Measurements from ENCODE around the gene FHL3. TPM values are rescaled to one million over a fixed set of nuclear protein-coding genes. Genes with fewer than 3 reads are reported as not detected.
A peak's percentile ranks its signal among the peaks of the same experiment; 100 is the strongest.
"Not testable (repeated sequence)": the region's sequence is repeated elsewhere in the genome, so short reads cannot be mapped to it uniquely, and the experiment has no call there.

Gene FHL3
- total RNA-seq, 1 experiment from 2014 or later, result 26.0 TPM

DNA sequence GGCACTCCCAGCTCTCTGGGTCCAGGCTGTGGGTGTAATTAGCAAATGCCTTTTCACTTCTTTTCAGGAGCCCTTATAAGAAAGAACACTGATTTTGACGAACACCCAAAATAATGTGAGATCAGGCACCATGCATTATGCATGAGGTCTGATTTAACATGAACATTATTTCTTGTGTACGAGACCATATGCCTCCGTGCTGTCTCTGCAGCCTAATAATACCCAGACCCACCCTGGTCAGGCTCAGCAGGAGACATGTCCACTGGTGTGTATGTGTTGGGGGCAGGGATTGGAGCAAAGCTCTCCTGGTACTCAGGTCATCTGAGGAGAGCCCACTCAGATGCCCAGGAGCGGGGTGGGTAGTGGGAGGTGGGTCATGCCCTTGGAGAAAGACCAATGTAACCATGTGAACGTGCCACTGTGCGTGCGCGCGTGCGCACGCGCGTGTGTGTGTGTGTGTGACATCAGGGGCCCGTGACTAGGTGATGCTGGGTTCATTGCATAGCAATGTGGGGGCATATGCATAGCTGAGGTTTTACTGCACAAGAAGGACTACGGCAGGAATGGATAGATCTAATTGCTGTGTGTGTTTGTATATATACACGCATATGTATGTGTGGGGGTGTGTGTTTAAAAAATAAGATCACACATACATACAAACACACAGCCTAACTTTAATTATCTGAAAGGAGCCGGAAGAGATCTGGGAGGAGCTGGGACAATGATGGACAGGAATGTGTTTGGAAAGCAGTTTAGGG is 34.2 kb upstream of the FHL3 start:
- H3K27me3 ChIP-seq, result peaks cover 5% of the 10 kb centered on the region; the same call in 1 of the 2 replicates
- H3K4me3 ChIP-seq, result no peak overlapping the region
- no peaks in the 10 kb centered on the region for H3K36me3 ChIP-seq
- H3K9me3 ChIP-seq, result no peaks in the 10 kb centered on the region
- no peak for DNase-seq

DNA sequence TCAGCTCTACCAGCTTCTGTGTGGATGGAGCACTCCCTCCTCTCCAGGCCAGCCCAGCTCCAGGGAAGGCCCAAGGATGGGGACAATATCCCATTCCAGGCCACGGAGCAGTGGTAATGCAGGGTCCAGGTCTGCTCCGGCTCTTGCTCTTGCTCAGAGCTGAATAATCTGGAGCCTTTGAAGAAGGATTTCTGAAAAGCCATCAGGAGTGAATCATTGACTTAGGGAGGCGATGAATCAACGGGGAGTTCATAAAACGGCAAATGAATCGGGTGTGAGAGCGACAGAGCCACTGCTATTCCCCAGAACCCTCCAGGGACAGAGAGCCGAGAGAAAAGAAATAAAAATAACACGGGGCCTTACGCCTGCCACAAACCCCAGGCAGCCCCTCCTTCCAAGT is 33.5 kb upstream of the FHL3 start:
- Histone ChIP-seq H3K9me3 (no peaks in the 10 kb centered on the region), H3K36me3 (no peaks in the 10 kb centered on the region), H3K27me3 (peaks cover under 1% of the 10 kb centered on the region; the same call in 1 of the 2 replicates), H3K4me3 (no peak overlapping the region)
- peak; percentile 36 for DNase-seq

DNA sequence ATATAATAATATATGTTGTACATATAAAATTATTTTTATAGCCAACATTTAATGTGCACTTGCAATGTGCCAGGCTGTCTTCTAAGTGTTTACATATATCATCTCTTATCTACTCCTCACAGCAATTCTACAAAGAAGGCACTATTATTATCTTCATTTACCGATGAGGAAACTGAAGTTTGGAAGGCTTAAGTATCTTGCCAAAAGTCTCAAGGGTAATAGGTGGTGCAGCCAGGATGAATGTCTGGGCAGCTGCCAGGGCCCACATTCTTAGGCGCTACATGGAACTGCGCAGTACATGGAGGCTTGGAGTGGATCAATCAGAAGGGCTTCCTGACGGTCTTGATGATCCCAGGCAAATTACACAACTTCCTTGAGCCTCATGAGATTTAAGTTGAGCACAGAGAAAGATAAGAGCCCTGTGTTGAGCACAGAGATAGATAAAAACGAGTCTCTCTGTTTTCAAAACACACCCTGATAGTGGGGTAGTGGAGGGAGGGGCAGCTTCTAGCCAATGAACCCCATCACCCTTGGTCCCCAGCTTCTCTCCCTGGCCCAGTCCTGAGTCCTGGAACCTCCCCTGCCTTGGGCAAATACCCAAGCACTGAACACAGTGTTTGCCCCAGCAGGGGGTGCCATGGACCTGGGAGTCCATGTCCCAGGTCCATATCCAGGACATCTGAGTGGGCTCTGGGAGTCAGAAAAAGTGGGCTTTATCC is 32.1 kb upstream of the FHL3 start:
- Histone ChIP-seq H3K4me3 (no peak overlapping the region), H3K9me3 (no peaks in the 10 kb centered on the region), H3K36me3 (no peaks in the 10 kb centered on the region), H3K27me3 (no peaks in the 10 kb centered on the region)
- no peak for DNase-seq

DNA sequence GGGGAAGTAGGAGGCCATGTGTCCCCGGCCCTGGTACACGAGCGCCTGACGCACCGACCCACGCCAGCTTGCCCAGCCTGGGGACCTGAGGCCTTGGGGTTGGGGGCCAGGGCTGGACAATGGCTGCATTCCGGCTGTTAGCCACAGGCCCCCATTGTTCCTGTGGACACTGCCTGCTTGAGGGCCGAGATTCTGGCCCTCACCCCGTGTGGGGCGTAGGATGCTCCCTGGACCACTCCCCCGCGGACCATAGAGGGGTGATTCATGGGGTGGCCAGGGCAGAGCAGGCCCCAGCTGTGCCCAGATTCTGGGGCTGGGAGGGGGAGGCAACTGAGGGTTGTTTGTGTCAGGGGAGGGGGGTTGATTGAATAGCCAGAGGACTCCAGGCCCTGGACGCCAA is 29.6 kb upstream of the FHL3 start:
- Histone ChIP-seq H3K9me3 (no peaks in the 10 kb centered on the region), H3K36me3 (no peaks in the 10 kb centered on the region), H3K4me3 (no peak overlapping the region), H3K27me3 (no peaks in the 10 kb centered on the region)
- DNase-seq, result no peak

- not testable (repeated sequence) for DNase-seq, H3K9me3 ChIP-seq, H3K27me3 ChIP-seq, H3K4me3 ChIP-seq, H3K36me3 ChIP-seq
These were observed 27.7 kb upstream of the FHL3 start for GRCh38 chr1:38032992-38033391.

DNA sequence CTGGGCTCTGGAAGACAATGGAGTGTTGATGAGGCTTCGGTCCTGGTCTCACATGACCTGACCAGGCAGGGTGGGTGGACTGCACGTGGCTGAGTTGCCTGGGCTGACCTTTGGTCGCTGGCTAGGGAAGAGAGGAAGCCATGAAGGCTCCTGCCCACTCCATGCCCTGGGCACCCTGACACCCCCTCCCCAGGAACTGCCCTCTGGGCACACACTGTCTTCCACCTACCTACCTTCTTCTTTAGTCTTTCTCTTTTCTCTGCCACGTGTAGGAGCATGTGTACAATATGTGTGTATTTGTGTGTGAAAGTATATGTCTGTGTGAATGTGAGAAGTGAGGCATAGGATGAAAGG is 26.2 kb upstream of the FHL3 start:
- no peak overlapping the region for H3K4me3 ChIP-seq
- no peak for DNase-seq
- no peaks in the 10 kb centered on the region for H3K9me3 ChIP-seq
- no peaks in the 10 kb centered on the region for H3K27me3 ChIP-seq
- no peaks in the 10 kb centered on the region; the same call in 1 of the 2 replicates for H3K36me3 ChIP-seq

GRCh38 chr1:38030596-38031512 is 25.5 kb upstream of the FHL3 start:
- Histone ChIP-seq H3K36me3 (peaks cover 3% of the 10 kb centered on the region), H3K9me3 (no peaks in the 10 kb centered on the region), H3K27me3 (no peaks in the 10 kb centered on the region), H3K4me3 (no peak overlapping the region)
- no peak for DNase-seq

DNA sequence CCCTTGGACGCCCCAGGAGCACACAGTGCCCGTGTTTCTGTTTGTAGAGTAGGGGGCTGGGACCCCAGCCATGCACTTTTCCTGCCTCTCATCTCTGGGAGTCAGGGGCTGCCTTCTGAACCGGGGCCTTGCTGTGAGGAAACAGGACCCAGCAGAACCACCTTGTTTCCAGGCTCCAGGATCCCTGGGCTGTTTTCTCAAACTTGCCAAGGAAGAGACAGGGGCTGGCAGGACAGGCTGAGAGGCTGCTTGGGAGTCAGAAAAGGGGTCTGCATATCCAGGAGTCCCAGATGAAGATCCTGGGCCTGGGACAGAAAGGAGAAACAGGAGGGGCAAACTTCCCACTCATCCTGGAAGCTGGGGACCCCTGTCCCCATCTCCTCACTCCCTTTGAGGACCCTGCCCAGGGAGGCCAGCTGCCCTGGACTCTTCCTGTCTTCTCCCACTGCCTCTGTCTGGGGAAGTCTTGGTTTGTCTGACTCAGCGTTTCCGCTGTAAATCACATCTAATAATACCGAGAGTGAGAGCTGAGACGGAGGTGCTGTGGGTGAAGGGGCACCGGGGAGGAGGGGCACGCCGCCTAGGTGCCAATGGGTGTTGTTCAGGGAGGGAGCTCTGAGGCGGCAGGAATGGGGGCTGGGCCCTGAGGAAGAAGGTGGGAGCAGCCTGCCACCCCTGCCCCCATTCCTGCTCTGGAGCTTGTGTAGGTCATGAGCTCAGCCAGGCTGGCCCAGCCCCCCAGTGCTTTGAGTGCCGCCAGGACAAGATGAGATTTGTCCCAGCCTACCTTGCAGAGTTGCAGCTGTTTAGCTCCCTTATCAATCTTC is 24.6 kb upstream of the FHL3 start:
- Histone ChIP-seq H3K4me3 (no peak overlapping the region), H3K27me3 (no peaks in the 10 kb centered on the region), H3K36me3 (peaks cover 13% of the 10 kb centered on the region), H3K9me3 (no peaks in the 10 kb centered on the region)
- DNase-seq, result peak; percentile 42

DNA sequence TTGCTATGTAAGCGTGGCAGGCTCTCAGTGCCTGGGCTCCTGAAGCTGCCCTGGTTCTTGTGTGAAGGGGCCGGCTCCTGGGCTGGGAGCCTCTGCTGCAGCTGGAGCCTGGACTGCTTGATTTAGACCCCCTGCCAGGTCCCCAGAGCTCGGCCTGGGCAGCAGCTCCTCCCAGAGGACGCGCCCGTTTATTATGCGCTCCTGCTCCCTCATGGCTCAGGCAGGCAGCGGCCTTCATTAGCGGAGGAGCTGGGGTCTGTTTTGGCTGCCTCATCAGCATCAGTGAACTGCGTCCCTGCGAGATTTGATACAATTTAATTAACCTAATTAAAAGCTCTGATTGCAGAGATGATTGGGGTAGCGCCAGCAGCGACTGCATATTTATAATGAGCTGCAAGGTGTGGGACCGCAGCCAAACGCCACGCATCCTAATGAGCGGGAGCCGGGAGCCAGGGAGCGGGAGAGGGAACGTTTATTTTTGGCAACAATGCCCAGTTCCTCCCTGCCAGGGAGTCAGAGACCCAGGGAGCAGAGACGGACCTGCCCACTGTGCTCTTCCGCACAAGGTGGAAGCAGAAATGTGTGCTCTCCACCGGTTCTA is 23.9 kb upstream of the FHL3 start:
- Histone ChIP-seq H3K27me3 (no peaks in the 10 kb centered on the region), H3K36me3 (peaks cover 17% of the 10 kb centered on the region), H3K4me3 (no peak overlapping the region), H3K9me3 (no peaks in the 10 kb centered on the region)
- no peak for DNase-seq

GRCh38 chr1:38028671-38029070 is 23.4 kb upstream of the FHL3 start:
- H3K9me3 ChIP-seq, result no peaks in the 10 kb centered on the region
- no peak overlapping the region for H3K4me3 ChIP-seq
- H3K36me3 ChIP-seq, result peaks cover 21% of the 10 kb centered on the region
- H3K27me3 ChIP-seq, result no peaks in the 10 kb centered on the region
- no peak for DNase-seq

- no peak overlapping the region for H3K4me3 ChIP-seq
- H3K36me3 ChIP-seq, result peaks cover 26% of the 10 kb centered on the region
- H3K9me3 ChIP-seq, result no peaks in the 10 kb centered on the region
- DNase-seq, result no peak
- H3K27me3 ChIP-seq, result no peaks in the 10 kb centered on the region
These were observed 22.8 kb upstream of the FHL3 start for GRCh38 chr1:38028105-38028591.

- DNase-seq, result no peak
- H3K9me3 ChIP-seq, result no peaks in the 10 kb centered on the region
- H3K4me3 ChIP-seq, result no peak overlapping the region
- no peaks in the 10 kb centered on the region for H3K27me3 ChIP-seq
- H3K36me3 ChIP-seq, result peaks cover 33% of the 10 kb centered on the region
These were observed 22.1 kb upstream of the FHL3 start for GRCh38 chr1:38027201-38028104.

DNA sequence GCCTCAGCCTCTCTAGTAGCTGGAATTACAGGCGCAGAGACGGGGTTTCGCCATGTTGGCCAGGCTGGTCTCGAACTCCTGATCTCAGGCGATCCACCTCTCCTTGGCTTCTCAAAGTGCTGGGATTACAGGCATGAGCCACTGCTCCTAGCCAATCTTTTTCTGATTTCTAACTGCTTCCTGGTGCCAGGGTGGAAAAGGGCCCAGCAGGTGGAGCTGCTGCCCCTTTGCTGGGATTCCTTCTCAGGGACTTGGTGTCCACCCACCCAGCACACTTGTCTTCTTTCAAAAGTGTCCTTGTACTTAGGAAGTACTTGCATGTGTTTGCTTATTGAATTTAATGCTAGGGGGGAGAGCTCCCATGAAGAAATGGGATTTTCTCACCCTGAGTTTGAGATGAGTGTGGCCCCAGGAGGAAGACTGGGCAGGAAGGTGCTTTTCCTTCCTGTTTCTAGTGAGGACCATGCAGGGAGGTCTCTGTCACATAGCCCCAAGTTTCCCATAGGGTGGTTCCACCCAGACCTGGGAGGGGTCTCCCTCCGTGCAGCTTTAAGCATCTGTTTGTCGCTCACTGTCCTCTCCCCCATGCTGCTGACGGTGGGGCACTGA is 21.4 kb upstream of the FHL3 start:
- no peak overlapping the region for H3K4me3 ChIP-seq
- H3K36me3 ChIP-seq, result peaks cover 41% of the 10 kb centered on the region
- no peaks in the 10 kb centered on the region for H3K9me3 ChIP-seq
- DNase-seq, result peak; percentile 32
- no peaks in the 10 kb centered on the region for H3K27me3 ChIP-seq

GRCh38 chr1:38025664-38026063 is 20.4 kb upstream of the FHL3 start:
- Histone ChIP-seq H3K36me3 (peaks cover 48% of the 10 kb centered on the region), H3K27me3 (no peaks in the 10 kb centered on the region), H3K4me3 (no peak overlapping the region), H3K9me3 (no peaks in the 10 kb centered on the region)
- no peak for DNase-seq

DNA sequence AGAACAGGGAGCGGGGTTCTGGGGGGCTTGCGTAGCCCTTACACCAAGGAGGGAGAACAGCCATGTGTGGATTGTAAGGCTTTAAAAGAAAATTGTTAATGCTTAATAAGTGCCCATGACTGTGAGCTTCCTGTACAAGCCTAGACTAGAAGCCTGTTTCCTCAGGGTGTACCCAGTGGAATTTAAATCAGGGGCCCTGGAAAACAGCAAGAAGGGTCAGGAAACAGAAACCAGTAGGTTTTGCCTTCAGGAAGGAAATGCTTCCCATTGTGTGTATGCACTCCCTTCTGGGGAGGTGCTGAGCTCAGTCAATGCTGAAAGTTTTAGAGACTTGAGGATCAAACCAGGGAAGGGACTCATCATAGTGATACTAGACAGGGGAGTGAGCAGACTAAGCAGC is 19.9 kb upstream of the FHL3 start:
- Histone ChIP-seq H3K27me3 (no peaks in the 10 kb centered on the region), H3K4me3 (no peak overlapping the region), H3K36me3 (peaks cover 53% of the 10 kb centered on the region), H3K9me3 (no peaks in the 10 kb centered on the region)
- no peak for DNase-seq

Data from MG63 (cell line).